Measurements from ENCODE around the gene GDF10.

DNA sequence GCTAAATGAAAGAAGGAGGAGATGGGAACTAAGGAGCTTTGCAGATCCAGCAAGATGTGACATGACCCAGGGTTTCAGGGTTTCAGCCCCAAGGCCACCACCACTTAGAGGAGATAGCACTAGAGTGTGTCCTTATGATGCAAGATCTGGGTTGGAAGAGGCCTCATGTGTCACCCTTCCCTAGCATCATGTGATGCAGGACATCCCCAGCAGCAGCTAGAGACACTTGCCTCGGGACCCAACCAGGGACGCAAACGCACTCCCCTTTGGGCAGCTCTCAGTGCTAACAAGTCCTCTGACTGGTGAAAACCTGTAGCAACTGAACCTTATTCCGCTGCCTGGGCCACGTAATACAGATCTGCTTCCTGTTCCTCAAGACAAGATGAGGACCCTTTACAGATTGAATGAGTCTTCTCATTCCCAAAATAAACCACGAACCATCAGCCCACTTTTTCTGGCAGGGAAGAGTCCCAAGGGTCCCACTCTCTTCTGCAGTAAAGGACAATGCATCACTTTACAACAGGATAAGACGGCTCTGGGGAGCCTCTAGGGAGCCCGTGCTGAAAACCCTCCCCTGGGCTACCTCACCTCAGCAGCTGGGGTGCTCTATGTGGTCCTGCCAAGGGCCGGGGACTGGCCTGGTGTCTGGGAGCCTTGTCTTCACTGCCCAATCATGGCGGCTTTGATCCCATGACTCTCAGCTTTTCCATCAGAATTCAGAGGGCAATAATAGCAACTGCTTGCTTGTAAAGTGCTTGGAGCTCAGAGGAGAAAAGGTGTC is 44.8 kb upstream of the GDF10 start:
- TF ChIP-seq, protein P1, sequence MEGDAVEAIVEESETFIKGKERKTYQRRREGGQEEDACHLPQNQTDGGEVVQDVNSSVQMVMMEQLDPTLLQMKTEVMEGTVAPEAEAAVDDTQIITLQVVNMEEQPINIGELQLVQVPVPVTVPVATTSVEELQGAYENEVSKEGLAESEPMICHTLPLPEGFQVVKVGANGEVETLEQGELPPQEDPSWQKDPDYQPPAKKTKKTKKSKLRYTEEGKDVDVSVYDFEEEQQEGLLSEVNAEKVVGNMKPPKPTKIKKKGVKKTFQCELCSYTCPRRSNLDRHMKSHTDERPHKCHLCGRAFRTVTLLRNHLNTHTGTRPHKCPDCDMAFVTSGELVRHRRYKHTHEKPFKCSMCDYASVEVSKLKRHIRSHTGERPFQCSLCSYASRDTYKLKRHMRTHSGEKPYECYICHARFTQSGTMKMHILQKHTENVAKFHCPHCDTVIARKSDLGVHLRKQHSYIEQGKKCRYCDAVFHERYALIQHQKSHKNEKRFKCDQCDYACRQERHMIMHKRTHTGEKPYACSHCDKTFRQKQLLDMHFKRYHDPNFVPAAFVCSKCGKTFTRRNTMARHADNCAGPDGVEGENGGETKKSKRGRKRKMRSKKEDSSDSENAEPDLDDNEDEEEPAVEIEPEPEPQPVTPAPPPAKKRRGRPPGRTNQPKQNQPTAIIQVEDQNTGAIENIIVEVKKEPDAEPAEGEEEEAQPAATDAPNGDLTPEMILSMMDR (conservative IDR thresholded peaks at IDR 0.05; ENCODE audit: low read length): no peak
- TF ChIP-seq EZH2phosphoT487 (IDR thresholded peaks at IDR 0.05; ENCODE audit: borderline replicate concordance): no peak
